ENCODE results near the gene VPS13D.
"Not testable (repeated sequence)": the region's sequence is repeated elsewhere in the genome, so short reads cannot be mapped to it uniquely, and the experiment has no call there.

VPS13D gene

GRCh38 chr1:12538536-12538935 is 308.7 kb downstream of the VPS13D start:
- H3K27me3 ChIP-seq (ENCODE audit: control insufficient read depth, insufficient read depth, low read length); H3K4me3 ChIP-seq (ENCODE audit: low read length); H3K9me3 ChIP-seq (ENCODE audit: control insufficient read depth, low read length); H3K36me3 ChIP-seq (ENCODE audit: control insufficient read depth, insufficient read depth, low read length); H3K9ac ChIP-seq (ENCODE audit: low read length): not testable (repeated sequence)
- H3K4me1 ChIP-seq (ENCODE audit: control insufficient read depth, insufficient read depth, low read length), result peaks cover 24% of the 10 kb centered on the region

GRCh38 chr1:12539320-12539704 is 309.5 kb downstream of the VPS13D start:
- H3K9me3 ChIP-seq (ENCODE audit: control insufficient read depth, low read length), result no peaks in the 10 kb centered on the region
- H3K36me3 ChIP-seq (ENCODE audit: control insufficient read depth, insufficient read depth, low read length), result no peaks in the 10 kb centered on the region
- peaks cover 24% of the 10 kb centered on the region for H3K4me1 ChIP-seq (ENCODE audit: control insufficient read depth, insufficient read depth, low read length)
- H3K9ac ChIP-seq (ENCODE audit: low read length), result no peak overlapping the region
- no peak overlapping the region for H3K4me3 ChIP-seq (ENCODE audit: low read length)
- no peaks in the 10 kb centered on the region for H3K27me3 ChIP-seq (ENCODE audit: control insufficient read depth, insufficient read depth, low read length)

DNA sequence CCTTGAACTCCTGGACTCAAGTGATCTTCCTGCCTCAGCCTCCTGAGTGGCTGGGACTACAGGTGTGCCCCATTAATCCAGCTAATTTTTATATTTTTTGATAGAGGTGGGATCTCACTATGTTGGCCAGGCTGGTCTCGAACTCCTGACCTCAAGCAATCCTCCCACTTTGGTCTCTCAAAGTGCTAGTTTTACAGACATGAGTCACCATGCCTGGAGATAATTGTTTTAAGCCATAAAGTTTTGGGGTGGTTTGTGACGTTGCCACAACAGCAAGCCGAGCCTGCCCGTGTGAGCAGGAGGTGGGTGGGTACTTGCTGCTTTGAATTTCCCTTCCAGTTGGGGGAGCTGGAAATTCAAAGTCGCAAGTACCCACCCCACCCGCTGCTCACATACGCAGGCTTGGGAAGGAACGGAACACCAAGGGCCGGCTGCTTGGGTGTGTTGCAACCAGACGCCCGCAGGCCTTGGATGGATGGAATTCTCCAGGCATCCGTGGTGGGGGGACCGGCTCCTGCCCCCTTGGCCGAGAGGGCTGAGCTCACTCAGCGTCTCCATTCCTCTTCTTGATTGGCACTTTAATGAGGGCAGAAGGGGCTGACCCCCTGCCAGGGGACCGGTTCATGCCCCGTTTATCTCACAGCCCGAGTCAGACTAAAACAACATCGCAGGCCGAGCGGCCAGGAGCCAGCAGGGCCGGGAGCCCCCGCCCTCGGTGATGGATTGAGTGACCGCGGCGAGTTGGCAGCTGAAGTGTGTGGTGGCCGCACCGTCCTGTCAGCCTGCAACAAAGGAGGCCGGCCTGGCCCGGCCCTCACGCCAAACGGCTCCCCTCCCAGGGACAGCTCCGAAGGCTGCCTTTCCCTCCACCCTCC is 310.1 kb downstream of the VPS13D start:
- H3K9ac ChIP-seq (ENCODE audit: low read length), result no peak overlapping the region
- no peaks in the 10 kb centered on the region for H3K27me3 ChIP-seq (ENCODE audit: control insufficient read depth, insufficient read depth, low read length)
- no peaks in the 10 kb centered on the region for H3K9me3 ChIP-seq (ENCODE audit: control insufficient read depth, low read length)
- H3K4me3 ChIP-seq (ENCODE audit: low read length), result no peak overlapping the region
- no peaks in the 10 kb centered on the region for H3K36me3 ChIP-seq (ENCODE audit: control insufficient read depth, insufficient read depth, low read length)
- peaks cover 24% of the 10 kb centered on the region for H3K4me1 ChIP-seq (ENCODE audit: control insufficient read depth, insufficient read depth, low read length)

GRCh38 chr1:12540580-12541273 is 310.9 kb downstream of the VPS13D start:
- Histone ChIP-seq H3K27me3 (ENCODE audit: control insufficient read depth, insufficient read depth, low read length) (no peaks in the 10 kb centered on the region), H3K36me3 (ENCODE audit: control insufficient read depth, insufficient read depth, low read length) (no peaks in the 10 kb centered on the region), H3K4me1 (ENCODE audit: control insufficient read depth, insufficient read depth, low read length) (peaks cover 24% of the 10 kb centered on the region), H3K9me3 (ENCODE audit: control insufficient read depth, low read length) (no peaks in the 10 kb centered on the region), H3K4me3 (ENCODE audit: low read length) (no peak overlapping the region), H3K9ac (ENCODE audit: low read length) (no peak overlapping the region)

- Histone ChIP-seq H3K4me1 (ENCODE audit: control insufficient read depth, insufficient read depth, low read length) (peaks cover 24% of the 10 kb centered on the region), H3K27me3 (ENCODE audit: control insufficient read depth, insufficient read depth, low read length) (no peaks in the 10 kb centered on the region), H3K9ac (ENCODE audit: low read length) (no peak overlapping the region), H3K9me3 (ENCODE audit: control insufficient read depth, low read length) (no peaks in the 10 kb centered on the region), H3K4me3 (ENCODE audit: low read length) (no peak overlapping the region), H3K36me3 (ENCODE audit: control insufficient read depth, insufficient read depth, low read length) (no peaks in the 10 kb centered on the region)
Observed at GRCh38 chr1:12541274-12542137, 311.7 kb downstream of the VPS13D start.

DNA sequence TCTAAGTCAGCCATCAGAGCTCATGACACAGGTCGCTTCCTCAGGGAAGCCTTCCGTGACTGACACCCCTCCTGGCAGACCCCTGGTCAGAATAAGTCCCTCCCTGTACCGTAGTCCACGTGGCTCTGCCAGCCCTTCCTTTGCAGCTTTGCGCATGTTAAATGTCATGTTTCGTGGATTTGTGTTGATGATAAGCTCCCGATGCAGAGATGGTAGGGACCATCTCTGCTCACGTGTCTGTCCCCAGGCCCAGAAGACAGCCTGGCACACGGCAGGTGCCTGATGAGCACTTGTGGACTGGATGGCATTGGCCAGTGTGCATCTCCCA is 312.3 kb downstream of the VPS13D start:
- Histone ChIP-seq H3K27me3 (ENCODE audit: control insufficient read depth, insufficient read depth, low read length) (no peaks in the 10 kb centered on the region), H3K36me3 (ENCODE audit: control insufficient read depth, insufficient read depth, low read length) (no peaks in the 10 kb centered on the region), H3K4me1 (ENCODE audit: control insufficient read depth, insufficient read depth, low read length) (peaks cover 24% of the 10 kb centered on the region), H3K9ac (ENCODE audit: low read length) (no peak overlapping the region), H3K4me3 (ENCODE audit: low read length) (no peak overlapping the region), H3K9me3 (ENCODE audit: control insufficient read depth, low read length) (no peaks in the 10 kb centered on the region)

- peaks cover 24% of the 10 kb centered on the region for H3K4me1 ChIP-seq (ENCODE audit: control insufficient read depth, insufficient read depth, low read length)
- H3K27me3 ChIP-seq (ENCODE audit: control insufficient read depth, insufficient read depth, low read length), result no peaks in the 10 kb centered on the region
- H3K4me3 ChIP-seq (ENCODE audit: low read length), result no peak overlapping the region
- no peak overlapping the region for H3K9ac ChIP-seq (ENCODE audit: low read length)
- no peaks in the 10 kb centered on the region for H3K9me3 ChIP-seq (ENCODE audit: control insufficient read depth, low read length)
- H3K36me3 ChIP-seq (ENCODE audit: control insufficient read depth, insufficient read depth, low read length), result no peaks in the 10 kb centered on the region
Observed at GRCh38 chr1:12542616-12543592, 313.1 kb downstream of the VPS13D start.

GRCh38 chr1:12543740-12544154 is 313.9 kb downstream of the VPS13D start:
- no peaks in the 10 kb centered on the region for H3K27me3 ChIP-seq (ENCODE audit: control insufficient read depth, insufficient read depth, low read length)
- H3K9ac ChIP-seq (ENCODE audit: low read length), result no peak overlapping the region
- H3K36me3 ChIP-seq (ENCODE audit: control insufficient read depth, insufficient read depth, low read length), result no peaks in the 10 kb centered on the region
- no peaks in the 10 kb centered on the region for H3K9me3 ChIP-seq (ENCODE audit: control insufficient read depth, low read length)
- no peak overlapping the region for H3K4me3 ChIP-seq (ENCODE audit: low read length)
- peaks cover 26% of the 10 kb centered on the region for H3K4me1 ChIP-seq (ENCODE audit: control insufficient read depth, insufficient read depth, low read length)

DNA sequence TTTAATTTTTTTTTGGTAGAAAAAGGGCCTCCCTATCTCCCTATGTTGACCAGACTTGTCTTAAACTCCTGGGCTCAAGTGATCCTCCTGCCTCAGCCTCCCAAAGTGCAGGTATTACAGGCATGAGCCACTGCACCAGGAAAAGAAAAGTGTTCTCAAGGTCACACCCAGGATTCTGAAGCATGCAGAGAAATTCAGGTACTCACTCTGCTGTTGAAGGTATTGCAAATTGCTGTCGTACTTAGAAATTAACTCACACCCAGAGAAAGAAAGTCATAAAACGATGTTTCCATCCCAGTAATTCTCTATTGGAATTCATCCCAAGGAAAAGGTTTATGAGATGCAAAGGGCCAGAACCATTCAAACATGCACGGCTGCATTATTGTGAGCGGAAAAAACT is 314.5 kb downstream of the VPS13D start:
- Histone ChIP-seq H3K36me3 (ENCODE audit: control insufficient read depth, insufficient read depth, low read length) (no peaks in the 10 kb centered on the region), H3K9me3 (ENCODE audit: control insufficient read depth, low read length) (no peaks in the 10 kb centered on the region), H3K27me3 (ENCODE audit: control insufficient read depth, insufficient read depth, low read length) (no peaks in the 10 kb centered on the region), H3K9ac (ENCODE audit: low read length) (no peak overlapping the region), H3K4me1 (ENCODE audit: control insufficient read depth, insufficient read depth, low read length) (peaks cover 29% of the 10 kb centered on the region), H3K4me3 (ENCODE audit: low read length) (no peak overlapping the region)

- Histone ChIP-seq H3K9ac (ENCODE audit: low read length) (no peak overlapping the region), H3K36me3 (ENCODE audit: control insufficient read depth, insufficient read depth, low read length) (no peaks in the 10 kb centered on the region), H3K4me3 (ENCODE audit: low read length) (no peak overlapping the region), H3K4me1 (ENCODE audit: control insufficient read depth, insufficient read depth, low read length) (peaks cover 29% of the 10 kb centered on the region), H3K9me3 (ENCODE audit: control insufficient read depth, low read length) (no peaks in the 10 kb centered on the region), H3K27me3 (ENCODE audit: control insufficient read depth, insufficient read depth, low read length) (no peaks in the 10 kb centered on the region)
Observed at GRCh38 chr1:12544992-12545391, 315.2 kb downstream of the VPS13D start.

Measured in mucosa of stomach (tissue), 1 donor.